Hepatocyte (in vitro differentiated cells): ENCODE data around the gene RSPH9.

Source experiments
- CTCF ChIP-seq: fragments of 200-600 bp; sonication (generic); IDR thresholded peaks from 2 replicates; pipeline ENCODE4 v1.5.1; 2016; ENCODE audit warnings: antibody characterized with exemption, mild to moderate bottlenecking; ENCODE audit not compliant: poor library complexity
- EZH2 ChIP-seq: fragments of 200-600 bp; sonication (generic); IDR thresholded peaks from 2 replicates; pipeline ENCODE4 v1.6.1; 2016; ENCODE audit warnings: antibody characterized with exemption, mild to moderate bottlenecking, borderline replicate concordance
- EZH2phosphoT487 ChIP-seq: fragments of 200-600 bp; sonication (generic); IDR thresholded peaks from one replicate; pipeline ENCODE4 v1.6.1; 2018; ENCODE audit warnings: antibody characterized with exemption, mild to moderate bottlenecking, low read depth, moderate library complexity; ENCODE audit not compliant: unreplicated experiment, severe bottlenecking

- TF ChIP-seq CTCF (no peak), EZH2phosphoT487 (no peak), EZH2 (no peak)
Observed at GRCh38 chr6:43669922-43670622, 25.2 kb downstream of the RSPH9 start.
